ENCODE measurements around the gene NTMT1.

Gene NTMT1

DNA sequence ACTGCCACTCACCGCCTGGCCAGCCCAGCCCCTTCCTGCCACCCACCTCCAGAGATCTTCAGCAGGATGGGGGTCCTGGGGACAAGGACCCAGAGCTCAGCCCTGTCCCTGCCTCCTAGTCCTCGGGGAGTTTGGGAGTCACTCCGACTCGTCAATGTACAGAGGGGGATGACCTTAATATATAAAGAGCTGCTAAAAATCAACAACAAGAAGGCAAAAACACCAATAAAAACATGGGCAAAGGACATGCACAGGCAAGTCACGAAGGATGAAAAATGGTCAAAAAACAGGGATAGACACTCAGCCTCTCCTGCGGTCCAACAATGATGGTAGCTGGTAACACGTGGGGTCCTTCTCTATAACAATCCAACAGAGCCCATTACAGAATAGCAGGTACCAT, 20.7 kb downstream of the NTMT1 start:
- Histone ChIP-seq H3K36me3 (no peaks in the 10 kb centered on the region), H3K9me3 (no peaks in the 10 kb centered on the region), H3K27ac (no peak overlapping the region), H3K4me1 (ENCODE audit: control insufficient read depth in 1 of 2, insufficient read depth in 1 of 2, low read depth in 1 of 2, low read length in 1 of 2) (peaks cover 6 to 9% of the 10 kb centered on the region in 2 experiments), H3K27me3 (peaks cover 3% of the 10 kb centered on the region), H3K4me3 (ENCODE audit: low read depth in 1 of 2, low read length in 1 of 2) (no peak overlapping the region)
- TF ChIP-seq, protein P1, sequence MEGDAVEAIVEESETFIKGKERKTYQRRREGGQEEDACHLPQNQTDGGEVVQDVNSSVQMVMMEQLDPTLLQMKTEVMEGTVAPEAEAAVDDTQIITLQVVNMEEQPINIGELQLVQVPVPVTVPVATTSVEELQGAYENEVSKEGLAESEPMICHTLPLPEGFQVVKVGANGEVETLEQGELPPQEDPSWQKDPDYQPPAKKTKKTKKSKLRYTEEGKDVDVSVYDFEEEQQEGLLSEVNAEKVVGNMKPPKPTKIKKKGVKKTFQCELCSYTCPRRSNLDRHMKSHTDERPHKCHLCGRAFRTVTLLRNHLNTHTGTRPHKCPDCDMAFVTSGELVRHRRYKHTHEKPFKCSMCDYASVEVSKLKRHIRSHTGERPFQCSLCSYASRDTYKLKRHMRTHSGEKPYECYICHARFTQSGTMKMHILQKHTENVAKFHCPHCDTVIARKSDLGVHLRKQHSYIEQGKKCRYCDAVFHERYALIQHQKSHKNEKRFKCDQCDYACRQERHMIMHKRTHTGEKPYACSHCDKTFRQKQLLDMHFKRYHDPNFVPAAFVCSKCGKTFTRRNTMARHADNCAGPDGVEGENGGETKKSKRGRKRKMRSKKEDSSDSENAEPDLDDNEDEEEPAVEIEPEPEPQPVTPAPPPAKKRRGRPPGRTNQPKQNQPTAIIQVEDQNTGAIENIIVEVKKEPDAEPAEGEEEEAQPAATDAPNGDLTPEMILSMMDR (IDR thresholded peaks at IDR 0.05), result no peak

DNA sequence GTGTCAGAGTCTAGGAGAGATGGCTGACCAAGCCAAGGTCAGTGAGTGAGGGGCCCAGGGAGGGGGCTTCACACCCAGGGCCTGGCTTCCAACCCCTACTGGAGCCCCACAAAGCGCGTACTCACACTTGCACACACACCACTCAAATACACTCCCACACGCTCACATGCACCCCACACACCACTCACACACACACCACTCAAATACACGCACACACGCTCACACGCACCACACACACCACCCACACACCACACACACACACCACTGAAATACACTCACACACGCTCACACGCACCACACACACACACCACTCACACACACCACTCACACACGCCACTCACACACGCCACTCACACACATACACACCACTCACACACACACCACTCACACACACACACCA, 21.7 kb downstream of the NTMT1 start:
- H3K4me3 ChIP-seq (ENCODE audit: low read depth in 1 of 2, low read length in 1 of 2), result no peak overlapping the region
- TF ChIP-seq, protein P1 (IDR thresholded peaks at IDR 0.05), result no peak
- no peak overlapping the region for H3K27ac ChIP-seq
- no peaks in the 10 kb centered on the region for H3K36me3 ChIP-seq
- H3K4me1 ChIP-seq (ENCODE audit: control insufficient read depth in 1 of 2, insufficient read depth in 1 of 2, low read depth in 1 of 2, low read length in 1 of 2), result peaks cover under 1 to 1% of the 10 kb centered on the region in 2 experiments
- H3K27me3 ChIP-seq, result peaks cover 3% of the 10 kb centered on the region
- H3K9me3 ChIP-seq, result no peaks in the 10 kb centered on the region

GRCh38 chr9:129648092-129648763, 22.3 kb downstream of the NTMT1 start:
- no peaks in the 10 kb centered on the region for H3K9me3 ChIP-seq
- TF ChIP-seq, protein P1 (IDR thresholded peaks at IDR 0.05), result no peak
- no peaks in the 10 kb centered on the region for H3K4me1 ChIP-seq (ENCODE audit: control insufficient read depth in 1 of 2, insufficient read depth in 1 of 2, low read depth in 1 of 2, low read length in 1 of 2)
- H3K27me3 ChIP-seq, result peaks cover 5% of the 10 kb centered on the region
- no peak overlapping the region for H3K27ac ChIP-seq
- H3K4me3 ChIP-seq (ENCODE audit: low read depth in 1 of 2, low read length in 1 of 2), result no peak overlapping the region
- no peaks in the 10 kb centered on the region for H3K36me3 ChIP-seq

GRCh38 chr9:129648764-129649115, 22.8 kb downstream of the NTMT1 start:
- H3K27me3 ChIP-seq, result peaks cover 10% of the 10 kb centered on the region
- H3K4me3 ChIP-seq (ENCODE audit: low read depth in 1 of 2, low read length in 1 of 2), result no peak overlapping the region
- H3K36me3 ChIP-seq, result no peaks in the 10 kb centered on the region
- TF ChIP-seq, protein P1 (IDR thresholded peaks at IDR 0.05), result no peak
- H3K4me1 ChIP-seq (ENCODE audit: control insufficient read depth in 1 of 2, insufficient read depth in 1 of 2, low read depth in 1 of 2, low read length in 1 of 2), result no peaks in the 10 kb centered on the region
- H3K27ac ChIP-seq, result no peak overlapping the region
- no peaks in the 10 kb centered on the region for H3K9me3 ChIP-seq

DNA sequence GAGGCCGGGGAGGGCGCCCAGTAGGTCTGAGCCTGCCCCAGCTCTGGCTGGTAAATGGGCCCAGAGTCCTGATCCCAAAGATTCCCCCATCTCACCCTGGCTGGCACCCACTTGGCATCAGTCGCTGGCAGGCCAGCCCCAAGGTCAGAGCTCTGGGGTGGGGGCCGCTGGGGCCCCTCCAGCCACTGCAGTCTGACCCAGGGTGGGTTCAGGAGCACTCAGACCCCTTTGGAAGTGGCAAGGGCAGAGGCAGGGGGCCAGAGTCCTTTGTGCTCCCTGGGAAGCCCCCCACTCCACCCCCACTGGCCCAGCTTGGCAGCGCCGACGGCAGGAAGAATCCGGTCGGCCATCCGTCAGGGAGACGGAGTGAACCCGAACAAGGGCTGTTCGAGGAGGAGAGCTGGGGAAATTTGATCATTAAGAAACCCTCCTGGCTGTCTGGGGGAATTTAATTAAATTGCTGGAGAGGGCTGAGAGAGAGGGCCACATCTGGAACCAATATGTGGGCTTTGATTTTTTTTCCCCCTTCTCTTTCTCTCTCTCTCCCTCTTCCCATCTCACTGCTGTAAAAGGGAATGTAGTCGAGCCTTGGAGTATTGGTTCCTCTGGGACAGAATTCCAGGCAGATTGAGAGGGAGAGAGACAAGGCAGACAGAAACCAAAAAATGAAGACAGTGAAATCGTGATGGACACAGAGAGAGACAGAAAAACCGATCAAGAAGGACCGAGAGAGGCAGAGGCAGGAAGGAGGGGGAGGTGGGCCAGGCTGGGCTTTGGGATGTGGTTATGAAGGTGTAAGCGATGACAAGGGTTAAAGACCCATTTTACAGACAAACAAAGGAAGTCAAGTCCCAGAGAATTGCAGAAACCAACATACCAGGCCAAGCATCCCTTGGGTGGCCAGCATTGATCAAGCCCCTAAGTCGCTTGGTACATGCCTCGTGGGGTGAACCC, 24.0 kb downstream of the NTMT1 start:
- Histone ChIP-seq H3K4me3 (ENCODE audit: low read depth in 1 of 2, low read length in 1 of 2) (no peak overlapping the region), H3K9me3 (no peaks in the 10 kb centered on the region), H3K27me3 (peaks cover 23% of the 10 kb centered on the region), H3K4me1 (ENCODE audit: control insufficient read depth in 1 of 2, insufficient read depth in 1 of 2, low read depth in 1 of 2, low read length in 1 of 2) (no peaks in the 10 kb centered on the region), H3K27ac (no peak overlapping the region), H3K36me3 (no peaks in the 10 kb centered on the region)
- TF ChIP-seq, protein P1 (IDR thresholded peaks at IDR 0.05), result no peak

All from neutrophil (primary cell).